ENCODE data around the gene ATP1A3.

ATP1A3 gene

DNA sequence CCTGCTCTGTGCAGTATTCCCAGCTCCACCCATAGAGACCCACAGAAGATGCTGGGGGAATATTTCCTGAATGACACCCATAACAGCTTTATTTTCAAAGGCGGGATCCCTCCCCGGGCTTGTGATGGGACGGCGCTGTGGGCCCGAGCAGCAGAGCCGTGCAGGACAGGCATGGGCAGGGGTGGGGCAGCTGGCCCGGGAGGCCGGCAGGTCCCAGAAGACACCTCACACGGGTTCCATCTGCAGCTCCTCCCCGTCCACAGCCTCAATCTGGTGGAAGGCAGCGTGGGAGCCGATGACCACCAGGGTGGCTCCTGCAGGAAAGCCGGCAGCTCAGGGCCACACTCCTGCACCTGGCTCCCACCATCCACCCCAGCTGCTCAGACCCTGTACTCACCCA, 37.4 kb downstream of the ATP1A3 start:
- TF ChIP-seq, protein P1, sequence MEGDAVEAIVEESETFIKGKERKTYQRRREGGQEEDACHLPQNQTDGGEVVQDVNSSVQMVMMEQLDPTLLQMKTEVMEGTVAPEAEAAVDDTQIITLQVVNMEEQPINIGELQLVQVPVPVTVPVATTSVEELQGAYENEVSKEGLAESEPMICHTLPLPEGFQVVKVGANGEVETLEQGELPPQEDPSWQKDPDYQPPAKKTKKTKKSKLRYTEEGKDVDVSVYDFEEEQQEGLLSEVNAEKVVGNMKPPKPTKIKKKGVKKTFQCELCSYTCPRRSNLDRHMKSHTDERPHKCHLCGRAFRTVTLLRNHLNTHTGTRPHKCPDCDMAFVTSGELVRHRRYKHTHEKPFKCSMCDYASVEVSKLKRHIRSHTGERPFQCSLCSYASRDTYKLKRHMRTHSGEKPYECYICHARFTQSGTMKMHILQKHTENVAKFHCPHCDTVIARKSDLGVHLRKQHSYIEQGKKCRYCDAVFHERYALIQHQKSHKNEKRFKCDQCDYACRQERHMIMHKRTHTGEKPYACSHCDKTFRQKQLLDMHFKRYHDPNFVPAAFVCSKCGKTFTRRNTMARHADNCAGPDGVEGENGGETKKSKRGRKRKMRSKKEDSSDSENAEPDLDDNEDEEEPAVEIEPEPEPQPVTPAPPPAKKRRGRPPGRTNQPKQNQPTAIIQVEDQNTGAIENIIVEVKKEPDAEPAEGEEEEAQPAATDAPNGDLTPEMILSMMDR (IDR thresholded peaks at IDR 0.05) = no peak
- Histone ChIP-seq H3K4me2 (ENCODE audit: low read length) (no peak overlapping the region), H3K27me3 (ENCODE audit: control insufficient read depth, insufficient read depth, low read length) (no peaks in the 10 kb centered on the region), H3K4me3 (ENCODE audit: low read depth, low read length) (no peak overlapping the region), H3K36me3 (ENCODE audit: control insufficient read depth, insufficient read depth, low read length) (no peaks in the 10 kb centered on the region), H3K4me1 (peaks cover 9% of the 10 kb centered on the region), H3K27ac (no peak overlapping the region), H3K79me2 (no peaks in the 10 kb centered on the region), H2AFZ (no peak overlapping the region), H3K9ac (no peak overlapping the region), H3K9me3 (ENCODE audit: control insufficient read depth, low read length) (no peaks in the 10 kb centered on the region)

DNA sequence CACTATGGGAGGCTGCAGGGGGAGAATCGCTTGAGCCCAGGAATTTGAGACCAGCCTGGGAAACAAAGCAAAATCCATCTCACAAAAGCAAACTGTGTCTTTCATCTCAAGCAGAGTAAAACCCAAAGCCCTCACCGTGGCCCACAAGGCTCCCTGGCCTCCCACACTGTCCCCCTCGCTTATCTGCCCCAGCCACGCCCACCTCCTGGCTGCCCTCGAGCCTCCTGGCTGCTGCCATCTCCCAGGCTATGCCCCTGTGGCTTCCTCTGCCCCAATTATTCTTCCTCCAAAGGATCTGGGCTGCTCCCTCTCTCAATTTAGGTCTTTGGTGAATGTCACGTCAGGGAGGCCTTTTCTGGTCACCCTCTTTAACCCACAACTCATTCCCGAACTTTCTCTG, 38.5 kb downstream of the ATP1A3 start:
- Histone ChIP-seq H3K79me2 (no peaks in the 10 kb centered on the region), H3K4me3 (ENCODE audit: low read depth, low read length) (no peak overlapping the region), H3K27me3 (ENCODE audit: control insufficient read depth, insufficient read depth, low read length) (no peaks in the 10 kb centered on the region), H2AFZ (no peak overlapping the region), H3K27ac (no peak overlapping the region), H3K36me3 (ENCODE audit: control insufficient read depth, insufficient read depth, low read length) (no peaks in the 10 kb centered on the region), H3K9me3 (ENCODE audit: control insufficient read depth, low read length) (no peaks in the 10 kb centered on the region), H3K4me2 (ENCODE audit: low read length) (no peak overlapping the region), H3K9ac (no peak overlapping the region), H3K4me1 (peaks cover 9% of the 10 kb centered on the region)
- TF ChIP-seq, protein P1 (IDR thresholded peaks at IDR 0.05) = no peak

DNA sequence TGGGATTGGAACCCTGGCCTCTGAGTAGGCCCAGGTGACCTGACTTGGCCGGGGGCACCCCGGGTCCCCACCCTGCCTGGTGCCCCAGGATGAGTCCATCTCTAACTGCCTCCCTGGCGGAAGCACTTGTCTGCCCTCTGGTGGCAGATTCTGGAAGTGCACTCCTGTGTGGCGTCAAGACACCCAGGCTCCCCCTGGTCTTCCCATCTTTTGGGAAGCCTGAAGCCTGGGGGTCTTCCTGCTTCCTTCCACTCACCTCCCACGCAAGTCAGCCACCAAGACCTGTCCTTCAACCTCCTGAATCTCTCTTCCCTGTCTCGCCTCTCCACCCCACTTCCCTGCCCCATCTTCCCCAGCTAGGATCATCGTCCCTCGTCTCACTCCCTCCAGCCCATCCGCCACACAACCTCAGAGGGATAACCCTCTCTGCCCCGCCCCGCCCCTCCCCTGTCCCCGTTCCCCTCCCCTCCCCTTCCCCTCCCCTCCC, 42.3 kb downstream of the ATP1A3 start:
- no peaks in the 10 kb centered on the region for H3K4me1 ChIP-seq
- H3K79me2 ChIP-seq = no peaks in the 10 kb centered on the region
- H3K36me3 ChIP-seq (ENCODE audit: control insufficient read depth, insufficient read depth, low read length) = no peaks in the 10 kb centered on the region
- H3K9me3 ChIP-seq (ENCODE audit: control insufficient read depth, low read length) = no peaks in the 10 kb centered on the region
- H3K4me2 ChIP-seq (ENCODE audit: low read length) = no peak overlapping the region
- no peak overlapping the region for H3K4me3 ChIP-seq (ENCODE audit: low read depth, low read length)
- no peak overlapping the region for H2AFZ ChIP-seq
- TF ChIP-seq, protein P1 (IDR thresholded peaks at IDR 0.05) = peak; percentile 99
- no peak overlapping the region for H3K9ac ChIP-seq
- no peak overlapping the region for H3K27ac ChIP-seq
- no peaks in the 10 kb centered on the region for H3K27me3 ChIP-seq (ENCODE audit: control insufficient read depth, insufficient read depth, low read length)

DNA sequence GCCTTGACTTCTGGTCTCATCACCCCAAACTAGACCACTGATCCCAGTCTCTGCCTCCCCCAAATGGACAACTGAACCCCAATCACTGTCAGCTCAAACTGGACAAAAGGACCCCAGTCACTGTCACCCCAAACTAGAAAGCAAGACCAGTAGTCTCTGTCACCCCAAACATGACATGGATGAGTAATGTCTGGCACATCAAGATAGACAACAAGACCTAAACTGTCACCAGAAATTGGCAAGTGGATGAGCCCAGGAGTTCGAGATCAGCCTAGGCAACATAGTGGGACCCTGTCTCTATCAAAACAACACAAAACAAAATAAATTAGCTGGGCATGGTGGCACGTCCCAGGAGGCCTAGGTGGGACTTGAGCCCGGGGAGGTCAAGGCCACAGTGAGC, 46.9 kb downstream of the ATP1A3 start:
- no peaks in the 10 kb centered on the region for H3K4me1 ChIP-seq
- H3K9me3 ChIP-seq (ENCODE audit: control insufficient read depth, low read length) = no peaks in the 10 kb centered on the region
- H3K27me3 ChIP-seq (ENCODE audit: control insufficient read depth, insufficient read depth, low read length) = no peaks in the 10 kb centered on the region
- H2AFZ ChIP-seq = no peak overlapping the region
- H3K36me3 ChIP-seq (ENCODE audit: control insufficient read depth, insufficient read depth, low read length) = no peaks in the 10 kb centered on the region
- no peaks in the 10 kb centered on the region for H3K79me2 ChIP-seq
- H3K4me2 ChIP-seq (ENCODE audit: low read length) = no peak overlapping the region
- H3K9ac ChIP-seq = no peak overlapping the region
- no peak overlapping the region for H3K4me3 ChIP-seq (ENCODE audit: low read depth, low read length)
- TF ChIP-seq, protein P1 (IDR thresholded peaks at IDR 0.05) = no peak
- no peak overlapping the region for H3K27ac ChIP-seq

DNA sequence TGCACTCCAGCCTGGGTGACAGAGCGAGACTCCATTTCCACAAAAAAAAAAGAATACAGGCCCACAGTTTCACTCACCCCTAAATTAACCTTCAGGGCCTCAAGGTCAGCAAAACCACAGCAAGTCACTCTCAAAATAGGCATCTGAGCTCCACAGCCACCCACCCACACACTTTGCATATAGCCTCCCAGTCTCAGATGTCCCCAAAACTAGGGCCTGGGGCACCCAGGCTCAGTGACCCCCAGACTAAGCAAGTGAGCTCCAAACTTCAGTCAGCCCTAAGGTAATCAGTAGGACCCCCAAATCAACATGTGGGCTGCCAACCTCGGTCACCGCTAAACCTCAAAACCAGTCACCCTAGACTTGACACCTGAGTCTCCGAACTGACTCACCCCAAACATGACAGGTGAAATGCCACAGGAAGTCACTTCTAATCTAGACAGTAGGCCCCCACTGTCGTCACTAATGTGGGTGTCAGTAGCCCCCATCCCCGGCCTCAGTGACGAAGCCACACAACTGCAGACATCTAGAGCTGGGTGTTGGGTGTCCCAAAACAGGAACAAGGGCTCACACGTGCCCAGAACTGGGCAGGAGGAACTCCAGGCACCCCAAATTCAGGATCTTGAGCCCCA, 48.8 kb downstream of the ATP1A3 start:
- TF ChIP-seq, protein P1 (IDR thresholded peaks at IDR 0.05) = no peak
- H3K9ac ChIP-seq = no peak overlapping the region
- H3K4me1 ChIP-seq = no peaks in the 10 kb centered on the region
- H3K27me3 ChIP-seq (ENCODE audit: control insufficient read depth, insufficient read depth, low read length) = no peaks in the 10 kb centered on the region
- no peak overlapping the region for H2AFZ ChIP-seq
- no peak overlapping the region for H3K27ac ChIP-seq
- H3K9me3 ChIP-seq (ENCODE audit: control insufficient read depth, low read length) = no peaks in the 10 kb centered on the region
- no peak overlapping the region for H3K4me2 ChIP-seq (ENCODE audit: low read length)
- no peaks in the 10 kb centered on the region for H3K79me2 ChIP-seq
- no peaks in the 10 kb centered on the region for H3K36me3 ChIP-seq (ENCODE audit: control insufficient read depth, insufficient read depth, low read length)
- no peak overlapping the region for H3K4me3 ChIP-seq (ENCODE audit: low read depth, low read length)

Measured in parathyroid adenoma (tissue), 2 donors.